B cell (primary cell): ENCODE data around the gene CCDC170. TPM values are rescaled to one million over a fixed set of nuclear protein-coding genes. Genes with fewer than 3 reads are reported as not detected.

Experiments used
- ATAC-seq: fragments of 200-7000 bp; cut with Tn5 transposase; one replicate; pipeline ENCODE4 v1.10.0; 2021; ENCODE audit warnings: low read depth, mild to moderate bottlenecking, moderate number of reproducible peaks, moderate library complexity
- CTCF ChIA-PET: fragments of 350-600 bp; sonication (Branson Sonifier 250); formaldehyde crosslinking; loops from one replicate; lab custom pipeline; 2021; ENCODE audit warnings: antibody characterized with exemption, inconsistent platforms; lab: Charles Lee
- POLR2A ChIA-PET: fragments of 350-600 bp; sonication (Branson Sonifier 250); formaldehyde crosslinking; loops from one replicate; lab custom pipeline; 2021; ENCODE audit warnings: antibody characterized with exemption; lab: Charles Lee
- DNase-seq: peaks from one replicate; pipeline ENCODE4 v3.0.0; 2013
- H2AFZ ChIP-seq: 2 replicates; pipeline ENCODE4 v1.6.1; 2012; ENCODE audit warnings: mild to moderate bottlenecking, low read depth, low read length; ENCODE audit not compliant: insufficient read depth, poor library complexity, severe bottlenecking
- H3K27ac ChIP-seq, 2 donors: 1 replicate in 1 of 2; 2 replicates in 1 of 2; pipeline ENCODE4 v1.5.1; 2012 to 2013; ENCODE audit warnings: low read length in 2 of 2, mild to moderate bottlenecking in 2 of 2, moderate library complexity in 1 of 2
- H3K27me3 ChIP-seq, 4 experiments: fragments of 200-600 bp in 1 of 4; sonication (generic) in 1 of 4; replicated peaks in 1 of 4; 1 replicate in 2 of 4; 2 replicates in 2 of 4; pipeline versions ENCODE4 v1.6.1 to v1.7.0; 2013 to 2016; ENCODE audit warnings: low read length in 3 of 4, mild to moderate bottlenecking in 2 of 4, mixed read lengths in 1 of 4, moderate library complexity in 1 of 4; ENCODE audit not compliant: insufficient read depth in 4 of 4, control insufficient read depth in 3 of 4; ENCODE audit errors: control extremely low read depth in 1 of 4
- H3K36me3 ChIP-seq, 2 experiments: replicated peaks in 1 of 2; 1 replicate in 1 of 2; 2 replicates in 1 of 2; pipeline versions ENCODE4 v1.6.1 to v1.7.1; 2013; ENCODE audit warnings: low read length in 1 of 2; ENCODE audit not compliant: insufficient read depth in 2 of 2, control insufficient read depth in 1 of 2; ENCODE audit errors: control extremely low read depth in 1 of 2, extremely low read depth in 1 of 2
- H3K4me1 ChIP-seq, 2 donors: fragments of 200-600 bp in 1 of 2; sonication (generic) in 1 of 2; 1 replicate in 1 of 2; 2 replicates in 1 of 2; pipeline versions ENCODE4 v1.5.1 to v1.6.1; 2013 to 2017; ENCODE audit warnings: low read length in 2 of 2; ENCODE audit not compliant: control insufficient read depth in 2 of 2, insufficient read depth in 2 of 2
- H3K4me2 ChIP-seq: replicated peaks from 2 replicates; pipeline ENCODE3; 2012; ENCODE audit warnings: mild to moderate bottlenecking, low read depth, low read length; ENCODE audit not compliant: poor library complexity, severe bottlenecking
- H3K4me3 ChIP-seq, 5 experiments: fragments of 200-600 bp in 1 of 5; sonication (generic) in 1 of 5; 1 replicate in 3 of 5; 2 replicates in 2 of 5; pipeline versions ENCODE4 v1.5.1 to v1.7.0; 2011 to 2016; ENCODE audit warnings: low read length in 4 of 5, mild to moderate bottlenecking in 4 of 5, low read depth in 2 of 5, control low read depth in 1 of 5, moderate library complexity in 1 of 5; ENCODE audit not compliant: insufficient read depth in 1 of 5; ENCODE audit errors: control extremely low read depth in 1 of 5, extremely low read depth in 1 of 5
- H3K79me2 ChIP-seq: fragments of 200-600 bp; sonication (generic); one replicate; pipeline ENCODE4 v1.6.0; 2016; ENCODE audit warnings: low read length; ENCODE audit not compliant: control insufficient read depth, insufficient read depth
- H3K9ac ChIP-seq: fragments of 200-600 bp; sonication (generic); 2 replicates; pipeline ENCODE4 v1.6.1; 2017; ENCODE audit warnings: mild to moderate bottlenecking, low read length, moderate library complexity
- H3K9me3 ChIP-seq, 3 donors: one replicate each; pipeline versions ENCODE4 v1.6.1 to v1.7.1; 2013; ENCODE audit warnings: low read length in 2 of 3; ENCODE audit not compliant: control insufficient read depth in 2 of 3, insufficient read depth in 1 of 3; ENCODE audit errors: control extremely low read depth in 1 of 3
- H4K20me1 ChIP-seq: 2 replicates; pipeline ENCODE4 v1.6.0; 2012; ENCODE audit warnings: mild to moderate bottlenecking, low read length; ENCODE audit not compliant: insufficient read depth, control insufficient read depth, poor library complexity, severe bottlenecking
- H3K27ac Mint-ChIP-seq: one replicate; pipeline ENCODE4 v1.8.0; 2021; ENCODE audit warnings: mixed read lengths
- H3K27me3 Mint-ChIP-seq: one replicate; pipeline ENCODE4 v1.8.0; 2021; ENCODE audit warnings: mixed read lengths
- H3K4me1 Mint-ChIP-seq: one replicate; pipeline ENCODE4 v1.8.0; 2021; ENCODE audit warnings: mixed read lengths
- H3K4me3 Mint-ChIP-seq: one replicate; pipeline ENCODE4 v1.8.0; 2021; ENCODE audit warnings: mixed read lengths
- H3K9me3 Mint-ChIP-seq: one replicate; pipeline ENCODE4 v1.8.0; 2022; ENCODE audit warnings: mixed read lengths; ENCODE audit not compliant: insufficient read depth
- EZH2 ChIP-seq: IDR thresholded peaks from 2 replicates; pipeline ENCODE4 v1.6.1; 2012; ENCODE audit warnings: borderline replicate concordance, low read depth, mild to moderate bottlenecking, moderate library complexity, low read length; ENCODE audit not compliant: insufficient read depth, poor library complexity, severe bottlenecking
- WGBS: methylation state at CpG from one replicate; pipeline ENCODE4 v1.1.5; 2013; ENCODE audit warnings: missing lambda C conversion rate; ENCODE audit not compliant: insufficient coverage; 5-methylcytosine and 5-hydroxymethylcytosine counted together
- intact Hi-C: fragments of 100-400 bp; cut with micrococcal nuclease; formaldehyde crosslinking; loops from one replicate; pipeline ENCODE4 v1.10.0; 2022
- polyA plus RNA-seq: library from polyadenylated mRNA; depleted of rRNA; stranded (reverse); fragments of >200 nt; gene quantifications from 2 replicates; pipeline ENCODE4 v1.2.3, GENCODE V29; 2012
- total RNA-seq, 2 donors: library from RNA; stranded (reverse); fragments of 120-200 nt in 1 of 2; gene quantifications; 1 replicate in 1 of 2; 2 replicates in 1 of 2; pipeline versions ENCODE4 v1.2.3 to v1.2.4, GENCODE V29; 2013 to 2022
- TF ChIP-seq, protein P1 (sequence below): fragments of 200-600 bp; IDR thresholded peaks from one replicate; pipeline ENCODE4 v1.8.0; 2022; ENCODE audit warnings: antibody characterized with exemption, mild to moderate bottlenecking

CCDC170 gene
- total and polyA plus RNA-seq, 2 donors (not counting 1 experiment from before 2014, with no cell fraction given), result 0.01 TPM; not detected in 1

DNA sequence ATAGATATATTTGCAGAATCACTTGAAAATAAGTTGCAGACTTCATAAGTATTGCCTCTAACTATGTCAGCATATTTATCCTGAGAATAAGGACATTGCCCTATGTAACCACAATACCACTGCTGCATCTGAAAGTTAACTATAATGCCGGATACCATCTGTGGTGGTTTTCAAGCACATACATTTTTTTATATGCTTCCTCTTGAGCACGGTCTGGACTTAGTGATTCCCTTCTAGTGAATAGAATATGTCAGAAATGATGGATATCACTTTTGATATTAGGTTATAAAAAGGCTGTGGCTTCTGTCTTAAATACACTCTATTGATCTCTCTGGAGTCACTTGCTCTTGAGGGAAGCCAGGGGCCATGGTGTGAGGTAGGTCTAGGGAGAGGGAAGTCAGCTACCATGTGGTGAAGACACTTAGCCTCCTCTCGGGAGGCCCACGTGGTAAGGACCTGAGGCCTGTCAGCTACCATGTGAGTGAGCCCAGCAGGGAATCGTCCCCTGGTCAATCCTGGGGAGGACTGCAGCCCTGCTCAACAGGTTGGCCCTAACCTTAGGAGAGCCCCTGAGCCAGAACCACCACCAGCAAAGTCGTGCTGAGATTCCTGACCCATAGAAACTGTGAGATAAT lies 57.5 kb downstream of the CCDC170 start:
- Mint-ChIP-seq H3K4me1 (no peaks in the 10 kb centered on the region), H3K27me3 (peaks cover 8% of the 10 kb centered on the region), H3K27ac (no peak overlapping the region), H3K9me3 (peaks cover 5% of the 10 kb centered on the region), H3K4me3 (no peak overlapping the region)
- H3K4me3 ChIP-seq, result no peak overlapping the region
- no peaks in the 10 kb centered on the region for H3K79me2 ChIP-seq
- no peaks in the 10 kb centered on the region for H3K4me1 ChIP-seq
- WGBS, result 57% methylated on average over 3 of the region's 6 CpGs
- no peak overlapping the region for H3K27ac ChIP-seq
- no peak overlapping the region for H3K4me2 ChIP-seq
- peaks cover 0 to 4% (median 0%) of the 10 kb centered on the region in 3 donors for H3K9me3 ChIP-seq
- POLR2A ChIA-PET, result no interaction called here
- ATAC-seq, result no peak
- intact Hi-C loops, result no loop called here
- CTCF ChIA-PET, result no interaction called here
- H3K27me3 ChIP-seq, result no peaks in the 10 kb centered on the region
- H3K36me3 ChIP-seq, result no peaks in the 10 kb centered on the region
- TF ChIP-seq, protein P1, sequence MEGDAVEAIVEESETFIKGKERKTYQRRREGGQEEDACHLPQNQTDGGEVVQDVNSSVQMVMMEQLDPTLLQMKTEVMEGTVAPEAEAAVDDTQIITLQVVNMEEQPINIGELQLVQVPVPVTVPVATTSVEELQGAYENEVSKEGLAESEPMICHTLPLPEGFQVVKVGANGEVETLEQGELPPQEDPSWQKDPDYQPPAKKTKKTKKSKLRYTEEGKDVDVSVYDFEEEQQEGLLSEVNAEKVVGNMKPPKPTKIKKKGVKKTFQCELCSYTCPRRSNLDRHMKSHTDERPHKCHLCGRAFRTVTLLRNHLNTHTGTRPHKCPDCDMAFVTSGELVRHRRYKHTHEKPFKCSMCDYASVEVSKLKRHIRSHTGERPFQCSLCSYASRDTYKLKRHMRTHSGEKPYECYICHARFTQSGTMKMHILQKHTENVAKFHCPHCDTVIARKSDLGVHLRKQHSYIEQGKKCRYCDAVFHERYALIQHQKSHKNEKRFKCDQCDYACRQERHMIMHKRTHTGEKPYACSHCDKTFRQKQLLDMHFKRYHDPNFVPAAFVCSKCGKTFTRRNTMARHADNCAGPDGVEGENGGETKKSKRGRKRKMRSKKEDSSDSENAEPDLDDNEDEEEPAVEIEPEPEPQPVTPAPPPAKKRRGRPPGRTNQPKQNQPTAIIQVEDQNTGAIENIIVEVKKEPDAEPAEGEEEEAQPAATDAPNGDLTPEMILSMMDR, result no peak
- no peak for TF ChIP-seq EZH2
- H2AFZ ChIP-seq, result no peak overlapping the region
- no peaks in the 10 kb centered on the region for H4K20me1 ChIP-seq
- H3K9ac ChIP-seq, result no peak overlapping the region
- DNase-seq, result no peak

DNA sequence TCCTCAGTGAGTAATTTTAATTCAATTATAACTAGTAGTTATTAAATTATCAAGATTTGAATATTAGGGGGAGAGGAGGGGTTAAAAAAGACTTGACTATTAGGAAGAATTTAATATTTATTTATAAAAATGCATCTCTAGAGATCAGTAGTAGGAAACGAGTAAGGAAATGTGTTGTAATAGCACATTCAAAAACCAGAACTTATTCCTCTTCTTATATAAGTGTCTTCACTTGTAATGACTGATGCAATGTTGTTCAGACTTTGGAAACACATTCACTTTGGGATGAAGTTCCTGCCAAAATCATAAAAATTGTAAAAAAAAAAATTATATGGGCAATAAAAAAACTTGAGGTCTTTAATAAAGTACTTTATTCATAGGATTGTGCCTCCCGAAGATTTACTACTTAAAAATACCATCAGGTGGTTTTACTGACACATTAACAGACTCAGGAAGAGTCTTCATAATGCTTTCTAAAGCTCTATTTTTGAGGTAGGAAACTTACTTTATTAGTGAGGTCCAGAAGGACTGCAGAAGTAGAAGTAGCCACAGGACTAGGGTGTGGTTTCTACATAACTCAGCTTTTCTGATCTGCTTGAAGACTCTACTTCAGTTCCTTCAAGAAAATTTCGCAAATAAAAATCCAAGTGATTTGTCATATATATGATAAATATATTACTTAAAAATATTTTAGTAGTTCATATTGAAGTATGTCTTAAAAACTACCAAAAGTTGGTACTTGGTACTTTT lies 59.8 kb downstream of the CCDC170 start:
- Histone ChIP-seq H3K4me2 (no peak overlapping the region), H3K9ac (no peak overlapping the region), H2AFZ (no peak overlapping the region), H3K79me2 (no peaks in the 10 kb centered on the region), H3K27ac (no peak overlapping the region), H4K20me1 (no peaks in the 10 kb centered on the region), H3K9me3 (peaks cover 0 to 7% (median 0%) of the 10 kb centered on the region in 3 donors), H3K36me3 (no peaks in the 10 kb centered on the region), H3K4me3 (no peak overlapping the region), H3K27me3 (no peaks in the 10 kb centered on the region), H3K4me1 (no peaks in the 10 kb centered on the region)
- ChIA-PET POLR2A (no interaction called here), CTCF (no interaction called here)
- Mint-ChIP-seq H3K4me3 (no peak overlapping the region), H3K4me1 (no peaks in the 10 kb centered on the region), H3K27ac (no peak overlapping the region), H3K27me3 (no peaks in the 10 kb centered on the region), H3K9me3 (peaks cover 10% of the 10 kb centered on the region)
- ATAC-seq, result no peak
- WGBS, result no CpG with 5 or more reads among the region's 3 CpGs
- intact Hi-C loops, result no loop called here
- no peak for DNase-seq
- TF ChIP-seq, protein P1, result no peak
- no peak for TF ChIP-seq EZH2
